Gastroesophageal sphincter (tissue), 3 donors: ENCODE measurements around the gene CARMIL3.
"Not testable (repeated sequence)": the region's sequence is repeated elsewhere in the genome, so short reads cannot be mapped to it uniquely, and the experiment has no call there.

Experiments used
- EP300 ChIP-seq: sonication (generic); formaldehyde crosslinking; IDR thresholded peaks from one replicate; pipeline ENCODE4 v1.6.1; 2017; ENCODE audit warnings: antibody characterized with exemption, mild to moderate bottlenecking
- POLR2A ChIP-seq, 2 donors: fragments of 450-650 bp; IDR thresholded peaks; one replicate each; pipeline ENCODE4 v1.6.1; 2017; ENCODE audit warnings: antibody characterized with exemption in 2 of 2, mild to moderate bottlenecking in 2 of 2, moderate library complexity in 1 of 2
- TF ChIP-seq, protein P1 (sequence below), 4 experiments: fragments of 200-600 bp in 2 of 4; fragments of 450-650 bp in 2 of 4; sonication (generic) in 1 of 4; IDR thresholded peaks; one replicate each; pipeline ENCODE4 v1.5.1; 2017 to 2019; ENCODE audit warnings: antibody characterized with exemption in 4 of 4, mild to moderate bottlenecking in 2 of 4, moderate library complexity in 2 of 4

DNA sequence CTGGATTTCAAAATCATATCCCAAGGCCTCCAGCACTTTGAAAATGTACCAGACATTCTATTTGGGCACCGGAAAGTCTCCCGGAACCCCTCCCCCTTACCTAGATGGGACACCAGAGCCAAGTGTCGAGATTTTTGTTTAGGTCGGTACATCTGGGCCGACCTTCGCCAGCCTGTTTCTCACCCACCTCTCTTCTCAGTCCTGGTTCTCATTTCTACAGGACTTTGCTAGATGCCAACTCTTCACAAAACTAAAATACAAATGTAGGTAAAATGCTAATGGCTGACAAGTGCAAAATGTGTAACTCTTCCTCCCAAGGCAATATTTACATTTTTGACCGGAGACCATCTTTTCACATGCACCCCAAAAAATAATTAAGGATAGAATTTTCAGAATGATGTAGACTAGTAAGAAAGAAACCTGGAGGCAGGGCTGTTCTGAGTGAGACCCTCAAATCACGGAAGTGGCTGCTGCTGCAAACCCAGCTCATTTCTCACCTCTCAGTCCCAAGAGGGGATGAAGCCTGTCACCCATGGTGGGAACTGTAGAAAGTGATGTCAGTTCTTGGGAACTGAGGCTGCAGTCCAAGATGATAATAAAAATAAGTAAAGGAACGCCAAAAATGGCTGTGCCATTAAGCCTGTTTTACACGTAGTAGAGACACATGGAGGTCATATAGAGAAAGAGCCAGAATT lies 14.7 kb upstream of the CARMIL3 start:
- not testable (repeated sequence) for TF ChIP-seq EP300; POLR2A (IDR thresholded peaks at IDR 0.05)
- TF ChIP-seq, protein P1, sequence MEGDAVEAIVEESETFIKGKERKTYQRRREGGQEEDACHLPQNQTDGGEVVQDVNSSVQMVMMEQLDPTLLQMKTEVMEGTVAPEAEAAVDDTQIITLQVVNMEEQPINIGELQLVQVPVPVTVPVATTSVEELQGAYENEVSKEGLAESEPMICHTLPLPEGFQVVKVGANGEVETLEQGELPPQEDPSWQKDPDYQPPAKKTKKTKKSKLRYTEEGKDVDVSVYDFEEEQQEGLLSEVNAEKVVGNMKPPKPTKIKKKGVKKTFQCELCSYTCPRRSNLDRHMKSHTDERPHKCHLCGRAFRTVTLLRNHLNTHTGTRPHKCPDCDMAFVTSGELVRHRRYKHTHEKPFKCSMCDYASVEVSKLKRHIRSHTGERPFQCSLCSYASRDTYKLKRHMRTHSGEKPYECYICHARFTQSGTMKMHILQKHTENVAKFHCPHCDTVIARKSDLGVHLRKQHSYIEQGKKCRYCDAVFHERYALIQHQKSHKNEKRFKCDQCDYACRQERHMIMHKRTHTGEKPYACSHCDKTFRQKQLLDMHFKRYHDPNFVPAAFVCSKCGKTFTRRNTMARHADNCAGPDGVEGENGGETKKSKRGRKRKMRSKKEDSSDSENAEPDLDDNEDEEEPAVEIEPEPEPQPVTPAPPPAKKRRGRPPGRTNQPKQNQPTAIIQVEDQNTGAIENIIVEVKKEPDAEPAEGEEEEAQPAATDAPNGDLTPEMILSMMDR (IDR thresholded peaks at IDR 0.05), result not testable (repeated sequence)
